GM21423 (cell line): ENCODE data around the gene DCAF8.

Experiments used
- ATAC-seq: cut with Tn5 transposase; IDR thresholded peaks from one replicate; pipeline ENCODE4 v1.9.1; 2021; ENCODE audit warnings: mild to moderate bottlenecking, moderate library complexity; ENCODE audit not compliant: unreplicated experiment

The DCAF8 gene

GRCh38 chr1:160227561-160227960, 34.8 kb downstream of the DCAF8 start:
- no peak for ATAC-seq

DNA sequence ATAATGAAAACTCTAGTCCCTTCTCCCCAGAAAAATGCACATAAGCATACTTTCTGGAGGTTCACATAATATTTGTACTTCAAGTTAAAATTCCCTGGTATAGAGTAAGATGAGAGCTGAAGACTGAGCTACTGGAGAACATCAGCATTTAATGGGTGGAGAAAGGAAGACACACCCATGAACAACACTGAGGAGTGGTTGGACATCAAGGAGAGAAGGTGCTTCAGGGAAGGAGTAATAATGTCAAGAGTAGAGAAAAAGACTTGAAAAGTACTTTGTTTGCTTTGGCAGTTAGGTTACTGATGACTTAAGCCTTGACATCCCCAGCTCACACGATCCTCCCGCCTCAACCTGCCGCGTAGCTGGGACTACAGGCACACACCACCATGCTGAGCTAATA, 35.3 kb downstream of the DCAF8 start:
- no peak for ATAC-seq

- no peak for ATAC-seq
Observed at GRCh38 chr1:160226623-160227022, 35.7 kb downstream of the DCAF8 start.

DNA sequence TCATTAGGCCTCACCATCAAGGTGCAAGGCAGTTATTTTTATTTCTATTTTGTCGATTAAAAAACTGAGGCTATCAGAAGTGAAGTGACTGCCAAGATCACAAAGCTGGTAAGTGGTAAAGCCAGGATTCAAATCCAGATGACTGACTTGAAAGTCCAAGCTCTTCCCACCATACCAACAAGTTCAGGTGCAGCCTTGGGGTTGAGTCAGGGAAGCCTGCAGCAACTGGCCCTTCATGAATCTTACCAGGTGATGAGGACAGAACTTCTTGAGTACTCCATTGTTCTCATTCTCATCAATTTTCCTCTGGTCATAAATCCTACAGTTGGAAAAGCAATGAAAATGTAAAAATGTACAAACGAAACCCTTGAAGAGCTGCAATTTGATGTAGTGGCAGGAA, 37.0 kb downstream of the DCAF8 start:
- no peak for ATAC-seq

- no peak for ATAC-seq
Observed at GRCh38 chr1:160224606-160225005, 37.7 kb downstream of the DCAF8 start.

DNA sequence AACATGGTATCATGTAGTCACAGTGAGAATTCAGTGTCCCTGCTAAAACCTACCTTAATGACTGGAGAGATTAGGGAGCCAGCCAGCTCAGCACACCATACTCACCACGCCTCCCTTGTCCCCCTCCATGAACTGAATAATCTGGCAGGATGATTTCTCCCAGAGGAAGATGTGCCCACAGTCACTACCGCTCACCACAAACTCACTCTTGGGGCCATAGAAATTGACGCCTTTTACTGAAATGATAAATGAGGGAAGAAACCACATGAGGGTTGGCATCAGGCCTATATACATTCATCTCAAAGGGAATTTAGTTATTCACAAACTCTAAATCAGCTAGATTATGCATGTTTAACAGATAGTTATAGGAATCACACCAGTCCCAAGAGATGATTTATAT, 39.8 kb downstream of the DCAF8 start:
- no peak for ATAC-seq

- no peak for ATAC-seq
Observed at GRCh38 chr1:160221089-160221488, 41.3 kb downstream of the DCAF8 start.

DNA sequence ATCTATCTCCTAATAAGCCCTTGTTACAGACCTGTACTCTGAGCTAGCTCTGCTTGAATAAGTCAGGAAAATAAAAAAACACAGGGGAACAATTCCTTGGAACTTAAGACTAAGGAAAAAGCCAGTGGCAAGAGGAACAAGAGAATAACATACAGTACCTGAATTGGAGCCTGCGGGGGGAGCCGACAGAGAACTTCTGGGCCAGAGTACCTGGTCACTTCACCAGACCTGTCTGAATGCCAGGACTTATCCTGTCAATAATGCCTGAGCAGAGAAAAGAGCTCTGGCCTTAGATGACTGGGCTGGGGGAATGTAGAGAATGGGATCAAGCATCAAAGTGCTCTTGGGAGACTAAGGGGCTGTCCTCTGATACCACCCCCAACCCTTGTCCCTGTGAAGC, 42.0 kb downstream of the DCAF8 start:
- ATAC-seq: no peak

DNA sequence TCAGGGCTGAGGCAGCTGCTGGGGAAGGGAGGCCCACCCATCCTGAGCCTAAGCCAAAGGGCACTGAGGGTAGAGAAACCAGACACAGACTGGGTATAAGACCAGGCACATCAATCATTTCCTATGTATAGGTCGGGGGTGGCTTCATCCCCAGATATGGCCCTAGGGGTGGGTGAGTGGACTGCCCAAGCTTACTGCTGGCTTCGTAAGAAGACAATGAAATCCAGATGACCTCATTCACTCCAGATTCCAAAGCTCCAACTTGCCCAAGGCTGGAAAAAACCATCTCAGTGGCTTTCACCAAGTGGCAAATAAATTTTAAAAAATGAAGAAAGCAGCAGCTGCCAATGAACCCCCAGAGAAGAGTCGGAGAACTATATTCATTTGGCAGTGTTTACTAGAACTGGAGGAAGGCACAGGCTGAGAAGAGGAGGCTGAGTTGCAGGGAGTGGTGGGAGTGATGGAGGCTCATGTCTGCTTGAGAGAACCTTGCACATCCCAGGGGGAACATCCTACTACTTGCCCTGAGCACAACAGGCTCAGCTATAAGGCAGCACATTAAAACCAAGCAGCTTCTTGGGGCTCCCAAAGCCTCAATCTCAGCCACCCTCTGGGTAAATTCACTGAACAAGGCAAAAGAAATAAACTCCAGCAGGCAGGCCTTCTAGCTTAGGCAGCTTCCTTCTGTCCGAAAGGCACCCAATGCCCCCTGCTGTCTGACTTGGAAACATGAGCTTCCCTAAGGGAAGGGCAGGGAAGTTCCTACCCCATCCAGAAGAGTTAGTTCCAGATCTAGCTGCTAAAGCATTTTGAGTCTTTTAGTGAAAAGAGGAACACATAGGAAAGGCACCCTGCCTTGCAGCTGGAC, 43.1 kb downstream of the DCAF8 start:
- ATAC-seq: no peak

GRCh38 chr1:160217481-160218051, 44.8 kb downstream of the DCAF8 start:
- no peak for ATAC-seq

- ATAC-seq: no peak
Observed at GRCh38 chr1:160216301-160216700, 46.0 kb downstream of the DCAF8 start.

GRCh38 chr1:160214481-160215140, 47.7 kb downstream of the DCAF8 start:
- no peak for ATAC-seq

DNA sequence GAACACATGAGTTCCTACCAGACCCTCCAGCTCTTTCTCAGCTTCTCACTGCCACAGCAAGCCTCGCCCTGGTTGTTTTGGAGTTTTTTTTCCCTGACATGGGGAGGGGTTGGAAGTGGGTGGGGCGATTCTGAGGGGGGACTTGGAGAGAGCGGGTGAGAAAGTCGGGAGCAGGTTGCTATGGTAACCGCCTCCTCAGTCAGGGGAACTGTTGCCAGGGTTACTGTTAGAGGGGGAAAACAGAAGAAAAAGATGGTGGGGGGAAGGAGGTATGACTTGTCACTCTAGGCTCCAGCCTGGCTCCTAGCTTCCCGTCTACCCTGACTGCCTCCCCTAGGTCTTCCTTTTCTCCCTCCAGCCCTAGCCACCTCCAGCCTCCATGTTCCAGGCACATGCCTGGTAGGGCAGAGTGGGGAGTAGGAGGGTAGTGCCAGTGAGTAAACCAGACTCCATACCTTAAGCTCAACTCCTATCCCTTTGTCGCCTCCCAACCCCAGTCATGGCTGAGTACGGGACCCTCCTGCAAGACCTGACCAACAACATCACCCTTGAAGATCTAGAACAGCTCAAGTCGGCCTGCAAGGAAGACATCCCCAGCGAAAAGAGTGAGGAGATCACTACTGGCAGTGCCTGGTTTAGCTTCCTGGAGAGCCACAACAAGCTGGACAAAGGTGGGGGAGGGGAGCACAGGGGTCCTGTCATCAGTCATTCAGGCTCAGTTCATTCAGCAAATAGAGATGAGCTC, 51.1 kb downstream of the DCAF8 start:
- ATAC-seq: no peak

DNA sequence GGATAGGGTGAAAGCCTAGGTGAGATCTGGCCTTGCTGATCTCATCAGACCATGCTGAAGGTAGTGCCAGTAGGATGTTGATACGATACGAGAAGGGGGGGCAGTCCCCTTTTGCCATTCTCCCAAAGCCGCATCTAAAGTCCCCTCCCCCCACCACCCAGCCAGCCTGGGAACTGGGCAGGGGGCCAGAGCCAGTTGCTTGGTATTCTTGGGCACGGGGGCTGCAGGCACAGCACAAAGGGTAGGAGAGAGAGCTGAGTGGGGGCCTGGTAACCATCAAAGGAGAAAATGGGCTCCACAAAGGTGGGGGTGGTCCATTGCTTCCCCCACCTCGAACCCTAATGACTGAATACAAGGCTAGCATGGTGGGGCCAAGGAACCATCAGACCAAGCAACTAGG, 51.8 kb downstream of the DCAF8 start:
- ATAC-seq: no peak

DNA sequence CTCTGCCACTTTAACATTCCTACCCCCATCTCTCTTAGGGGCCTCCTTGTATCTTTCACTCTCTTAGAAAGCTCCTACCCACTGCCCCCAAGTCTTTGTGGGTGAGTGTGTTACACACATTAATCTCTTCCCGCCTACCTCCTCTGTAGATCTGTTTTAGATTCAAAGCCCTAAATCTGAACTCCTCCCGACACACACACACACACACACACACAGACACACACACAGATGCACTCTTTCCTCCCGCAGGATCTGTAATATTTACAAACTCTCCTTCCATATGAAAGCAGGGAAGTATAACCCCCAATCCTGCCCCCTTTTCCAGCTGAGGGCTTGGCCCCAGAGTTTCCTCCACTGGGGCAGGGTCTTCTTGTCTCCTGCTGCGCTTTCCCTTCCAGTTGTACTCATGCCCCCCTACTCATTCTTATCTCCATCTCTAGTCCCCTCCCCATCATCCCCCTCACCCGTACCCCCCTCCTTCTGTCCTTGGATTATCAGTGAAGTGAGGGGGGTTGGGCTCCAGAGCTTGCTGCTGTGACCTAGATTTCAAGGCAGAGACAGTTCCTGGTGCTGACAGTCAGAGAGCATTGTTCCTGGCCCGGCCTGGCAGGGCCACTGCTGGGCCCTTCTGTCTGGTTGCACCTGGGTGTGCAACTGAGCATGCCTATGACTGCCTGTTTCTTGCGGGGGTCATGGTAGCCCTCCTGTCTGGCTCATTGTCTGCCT, 52.9 kb downstream of the DCAF8 start:
- ATAC-seq: no peak

GRCh38 chr1:160208557-160209320, 53.6 kb downstream of the DCAF8 start:
- no peak for ATAC-seq

DNA sequence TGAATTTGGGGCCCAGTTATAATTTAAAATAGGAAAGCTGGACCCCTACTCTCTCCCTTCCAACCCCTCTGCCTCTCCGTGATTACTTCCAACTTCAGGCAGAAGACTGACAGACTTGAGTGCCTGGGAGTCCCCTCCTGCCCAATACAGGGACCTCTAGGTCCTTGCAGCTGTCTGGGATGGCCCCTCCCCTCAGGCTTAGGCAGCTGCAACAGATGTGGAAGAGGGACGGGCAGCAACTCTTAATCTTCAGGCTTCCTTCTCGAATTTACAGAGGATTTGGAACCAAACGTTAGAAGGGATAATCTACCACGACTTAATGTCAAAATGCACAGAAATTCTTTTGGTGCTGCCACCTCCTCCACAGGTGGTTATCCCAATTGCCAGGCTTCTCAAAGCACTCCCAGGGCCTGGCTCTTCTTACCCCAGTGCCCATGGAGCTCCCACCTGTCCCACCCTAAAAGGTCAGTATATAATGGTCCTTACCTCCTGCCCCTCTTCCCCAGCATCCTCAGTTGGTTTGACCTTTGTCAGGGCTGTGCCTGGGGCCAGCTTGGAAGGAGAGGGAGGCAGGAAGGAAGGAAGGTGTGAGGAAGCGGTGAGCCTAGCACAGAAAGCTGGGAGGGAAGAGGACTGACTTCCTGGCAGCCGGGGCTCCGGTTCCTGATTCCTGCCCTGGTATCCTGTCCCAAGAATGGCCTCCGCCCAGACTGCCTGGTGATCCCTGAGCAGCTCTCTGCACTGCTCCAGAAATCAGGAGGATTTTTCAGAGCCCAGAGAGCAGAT, 54.4 kb downstream of the DCAF8 start:
- ATAC-seq: no peak

GRCh38 chr1:160207118-160207650, 55.2 kb downstream of the DCAF8 start:
- no peak for ATAC-seq
